Endothelial cell of umbilical vein (primary cell): Measurements from ENCODE around the gene ZCRB1. TPM values are rescaled to one million over a fixed set of nuclear protein-coding genes. Genes with fewer than 3 reads are reported as not detected.

Experiments
- BruUV-seq: library from RNA; stranded (reverse); fragments of 400-500 nt; replicated peaks from 2 replicates; lab custom pipeline; 2021; lab: Mats Ljungman, UMichigan
- CTCF ChIA-PET: fragments of 300-600, 350-600 bp; sonication (Branson Sonifier 250); formaldehyde crosslinking; loops from one replicate; lab custom pipeline; 2021; ENCODE audit warnings: antibody characterized with exemption, inconsistent platforms; lab: Charles Lee
- POLR2A ChIA-PET: fragments of 300-600, 350-600 bp; sonication (Branson Sonifier 250); formaldehyde crosslinking; loops from one replicate; lab custom pipeline; 2021; ENCODE audit warnings: antibody characterized with exemption, inconsistent platforms; lab: Charles Lee
- DNase-seq: peaks from one replicate; pipeline ENCODE4 v3.0.0-alpha.2; 2011; ENCODE audit warnings: low read depth, low spot score
- FAIRE-seq: peaks from 2 replicates; lab custom pipeline; 2011; peaks lifted over from hg19 to GRCh38; lab: Jason Lieb, UNC
- H2AFZ ChIP-seq: 2 replicates; pipeline ENCODE4 v1.6.0; 2012; ENCODE audit warnings: low read depth, low read length, control low read depth, inconsistent platforms
- H3K27ac ChIP-seq: 2 replicates; pipeline ENCODE4 v1.5.1; 2011; ENCODE audit warnings: low read depth, mild to moderate bottlenecking, control low read depth, low read length, moderate library complexity; ENCODE audit not compliant: insufficient read depth
- H3K27me3 ChIP-seq, 2 experiments: 2 replicates each; pipeline versions ENCODE4 v1.6.0 to v1.6.1; 2011; ENCODE audit warnings: low read length in 2 of 2, mixed read lengths in 1 of 2; ENCODE audit not compliant: control insufficient read depth in 2 of 2, insufficient read depth in 2 of 2
- H3K36me3 ChIP-seq, 2 experiments: 2 replicates in 1 of 2; 3 replicates in 1 of 2; pipeline ENCODE4 v1.5.1; 2011; ENCODE audit warnings: low read length in 2 of 2, mild to moderate bottlenecking in 1 of 2, moderate library complexity in 1 of 2; ENCODE audit not compliant: control insufficient read depth in 2 of 2, insufficient read depth in 2 of 2; ENCODE audit errors: extremely low read depth in 1 of 2
- H3K4me1 ChIP-seq: 3 replicates; pipeline ENCODE4 v1.5.1; 2011; ENCODE audit warnings: mild to moderate bottlenecking, low read length; ENCODE audit not compliant: control insufficient read depth, insufficient read depth; ENCODE audit errors: extremely low read depth
- H3K4me2 ChIP-seq: 2 replicates; pipeline ENCODE4 v1.6.1; 2011; ENCODE audit warnings: low read length, control low read depth, mixed read lengths; ENCODE audit not compliant: insufficient read depth
- H3K4me3 ChIP-seq, 3 experiments: fragments of 200-600 bp in 1 of 3; sonication (generic), shearing (Covaris generic) in 1 of 3; replicated peaks in 1 of 3; 2 replicates each; pipeline ENCODE4 v1.5.1; 2011 to 2016; ENCODE audit warnings: control low read depth in 3 of 3, low read length in 3 of 3, mild to moderate bottlenecking in 2 of 3, inconsistent platforms in 1 of 3, low read depth in 1 of 3, moderate library complexity in 1 of 3; ENCODE audit not compliant: insufficient read depth in 1 of 3
- H3K79me2 ChIP-seq: 2 replicates; pipeline ENCODE4 v1.6.0; 2012; ENCODE audit warnings: low read length, inconsistent platforms; ENCODE audit not compliant: control insufficient read depth, insufficient read depth
- H3K9ac ChIP-seq: replicated peaks from 2 replicates; pipeline ENCODE3; 2011; ENCODE audit warnings: low read length, control low read depth; ENCODE audit not compliant: insufficient read depth; ENCODE audit errors: extremely low read depth
- H3K9me1 ChIP-seq: replicated peaks from 3 replicates; pipeline ENCODE4 v1.6.0; 2011; ENCODE audit warnings: mild to moderate bottlenecking, low read length; ENCODE audit not compliant: control insufficient read depth, insufficient read depth; ENCODE audit errors: extremely low read depth
- H3K9me3 ChIP-seq: replicated peaks from 2 replicates; pipeline ENCODE4 v1.5.1; 2012; ENCODE audit warnings: low read length, inconsistent platforms; ENCODE audit not compliant: control insufficient read depth, insufficient read depth
- H4K20me1 ChIP-seq: replicated peaks from 2 replicates; pipeline ENCODE3; 2011; ENCODE audit warnings: mild to moderate bottlenecking, low read length; ENCODE audit not compliant: control insufficient read depth, insufficient read depth; ENCODE audit errors: extremely low read depth
- CTCF ChIP-seq, 2 donors: IDR thresholded peaks; 1 replicate in 1 of 2; 2 replicates in 1 of 2; pipeline ENCODE4 v1.5.1; 2011; ENCODE audit warnings: low read length in 2 of 2, mild to moderate bottlenecking in 2 of 2, moderate library complexity in 2 of 2, control low read depth in 1 of 2, inconsistent platforms in 1 of 2, low read depth in 1 of 2; ENCODE audit not compliant: insufficient read depth in 1 of 2; ENCODE audit errors: extremely low read depth in 1 of 2
- EZH2 ChIP-seq: IDR thresholded peaks from 2 replicates; pipeline ENCODE4 v1.6.1; 2012; ENCODE audit warnings: borderline replicate concordance, low read depth, mild to moderate bottlenecking, moderate library complexity, low read length, inconsistent platforms; ENCODE audit not compliant: severe bottlenecking
- FOS ChIP-seq: IDR thresholded peaks from 2 replicates; pipeline ENCODE4 v1.6.1; 2011; ENCODE audit warnings: mild to moderate bottlenecking, low read length, moderate library complexity, borderline replicate concordance; ENCODE audit not compliant: insufficient read depth
- GATA2 ChIP-seq: IDR thresholded peaks from 2 replicates; pipeline ENCODE4 v1.7.0; 2011; ENCODE audit warnings: low read depth, mild to moderate bottlenecking, moderate library complexity, mixed read lengths, low read length; ENCODE audit not compliant: insufficient read length, insufficient read depth
- JUN ChIP-seq: IDR thresholded peaks from 2 replicates; pipeline ENCODE4 v1.6.1; 2011; ENCODE audit warnings: borderline replicate concordance, low read depth; ENCODE audit not compliant: insufficient read length, insufficient read depth
- MAX ChIP-seq: IDR thresholded peaks from 2 replicates; pipeline ENCODE4 v1.6.1; 2011; ENCODE audit not compliant: insufficient read depth, insufficient read length
- MYC ChIP-seq: IDR thresholded peaks from one replicate; pipeline ENCODE4 v1.6.1; 2011; ENCODE audit warnings: mild to moderate bottlenecking, low read depth, low read length
- POLR2A ChIP-seq: IDR thresholded peaks from 2 replicates; pipeline ENCODE4 v1.6.1; 2012; ENCODE audit warnings: low read depth, mild to moderate bottlenecking, control low read depth, low read length
- POLR2AphosphoS5 ChIP-seq: IDR thresholded peaks from 2 replicates; pipeline ENCODE4 v1.6.1; 2012; ENCODE audit warnings: low read depth, mild to moderate bottlenecking, control low read depth, low read length, moderate library complexity; ENCODE audit not compliant: insufficient read depth
- dilution Hi-C: fragments of 300-500 bp; cut with MboI; formaldehyde crosslinking; loops from one replicate; pipeline ENCODE4 v1.15.0; 2019; ENCODE audit warnings: low sequenced_read_pairs; ENCODE audit not compliant: extremely low pct_ligation_motif_present
- intact Hi-C: fragments of 100-400 bp; cut with micrococcal nuclease; formaldehyde crosslinking; loops from one replicate; pipeline ENCODE4 v1.10.0; 2022
- polyA plus RNA-seq, 4 experiments: library from polyadenylated mRNA; depleted of rRNA in 3 of 4; stranded (reverse) in 3 of 4; unstranded in 1 of 4; fragments of >200 nt; gene quantifications; 2 replicates each; pipeline versions ENCODE4 v1.2.1 to v1.2.3, GENCODE V29; 2011 to 2012; ENCODE audit warnings: missing spikeins in 1 of 4
- total RNA-seq: library from RNA; stranded (reverse); gene quantifications from 2 replicates; pipeline ENCODE4 v1.2.3, GENCODE V29; 2021

Gene ZCRB1
- total and polyA plus RNA-seq, 2 donors (not counting 3 experiments of a cell fraction or from before 2014, with no cell fraction given): 13.2 to 55.3 TPM

- no peak overlapping the region for H3K9ac ChIP-seq
- ChIA-PET CTCF (interaction anchor here (2.0 kb wide), 1 partner anchor 9 kb away, joined by 5 read pairs; no protein-coding TSS in a partner anchor), POLR2A (no interaction called here)
- H3K79me2 ChIP-seq: no peaks in the 10 kb centered on the region
- no peak overlapping the region for H2AFZ ChIP-seq
- no peaks in the 10 kb centered on the region for H3K36me3 ChIP-seq
- no peak for FAIRE-seq
- no TSS peak for BruUV-seq
- intact Hi-C loops: no loop called here
- no peaks in the 10 kb centered on the region for H3K9me3 ChIP-seq
- TF ChIP-seq GATA2 (no peak), POLR2AphosphoS5 (no peak)
- H3K9me1 ChIP-seq: no peaks in the 10 kb centered on the region
- H3K27ac ChIP-seq: no peak overlapping the region
- H3K4me2 ChIP-seq: no peak overlapping the region
- dilution Hi-C loops: no loop called here
- peaks cover 2 to 5% of the 10 kb centered on the region in 2 experiments for H3K27me3 ChIP-seq
- no peak for DNase-seq
- H3K4me1 ChIP-seq: no peaks in the 10 kb centered on the region
- no peak overlapping the region for H3K4me3 ChIP-seq
- no peaks in the 10 kb centered on the region for H4K20me1 ChIP-seq
Measured at GRCh38 chr12:42278128-42278510, 47.8 kb downstream of the ZCRB1 start.

- Histone ChIP-seq H3K27me3 (peaks cover 2 to 5% of the 10 kb centered on the region in 2 experiments), H4K20me1 (no peaks in the 10 kb centered on the region), H3K9me3 (no peaks in the 10 kb centered on the region), H3K27ac (no peak overlapping the region), H3K9ac (no peak overlapping the region), H3K4me1 (no peaks in the 10 kb centered on the region), H3K4me3 (no peak overlapping the region), H2AFZ (no peak overlapping the region), H3K4me2 (no peak overlapping the region), H3K36me3 (no peaks in the 10 kb centered on the region), H3K9me1 (no peaks in the 10 kb centered on the region), H3K79me2 (no peaks in the 10 kb centered on the region)
- intact Hi-C loops (no loop called here), dilution Hi-C loops (no loop called here)
- POLR2A ChIA-PET: no interaction called here
- DNase-seq (no peak), FAIRE-seq (peak; percentile 12)
- TF ChIP-seq FOS: no peak
- no peak for TF ChIP-seq GATA2
- TF ChIP-seq POLR2A: no peak
- no peak for TF ChIP-seq MYC
- TF ChIP-seq MAX: no peak
- TF ChIP-seq POLR2AphosphoS5: no peak
- TF ChIP-seq CTCF (IDR thresholded peaks at IDR 0.05; ENCODE audit: extremely low read depth in 1 of 2, insufficient read depth in 1 of 2, low read depth in 1 of 2, low read length in 2 of 2): no peak
- TF ChIP-seq JUN: no peak
- TF ChIP-seq EZH2: no peak
- CTCF ChIA-PET: interaction anchor here (2.0 kb wide), 1 partner anchor 10 kb away, joined by 5 read pairs; no protein-coding TSS in a partner anchor
- no TSS peak for BruUV-seq
Measured at GRCh38 chr12:42277396-42278127, 48.3 kb downstream of the ZCRB1 start.
